Measurements from ENCODE around the gene SORT1. TPM values are rescaled to one million over a fixed set of nuclear protein-coding genes. Genes with fewer than 3 reads are reported as not detected.

The SORT1 gene
- total and polyA plus RNA-seq, 4 donors, result 1.0 to 10.6 (median 3.4) TPM

- Histone ChIP-seq H3K27me3 (ENCODE audit: control insufficient read depth in 4 of 4, insufficient read depth in 4 of 4, low read length in 3 of 4) (no peaks in the 10 kb centered on the region), H3K9me3 (ENCODE audit: control insufficient read depth in 4 of 4, low read length in 3 of 4) (no peaks in the 10 kb centered on the region), H3K4me1 (ENCODE audit: control insufficient read depth in 4 of 4, insufficient read depth in 4 of 4, low read length in 3 of 4) (no peaks in the 10 kb centered on the region), H3K36me3 (ENCODE audit: control insufficient read depth in 4 of 4, insufficient read depth in 3 of 4, low read depth in 1 of 4, low read length in 3 of 4) (no peaks in the 10 kb centered on the region), H3K27ac (ENCODE audit: low read depth in 1 of 2, low read length in 2 of 2) (no peak overlapping the region), H3K4me3 (ENCODE audit: low read depth in 1 of 3, low read length in 3 of 3) (no peak overlapping the region), H3K9ac (ENCODE audit: low read depth in 1 of 2, low read length in 2 of 2) (no peak overlapping the region)
- TF ChIP-seq FOXA1 (IDR thresholded peaks at IDR 0.05) (no peak), TAF1 (conservative IDR thresholded peaks at IDR 0.05) (no peak), EGR1 (IDR thresholded peaks at IDR 0.05; ENCODE audit: low read depth in 2 of 2) (no peak), ATF3 (IDR thresholded peaks at IDR 0.05) (no peak), GABPA (IDR thresholded peaks at IDR 0.05 in 1 of 2, conservative IDR thresholded peaks at IDR 0.05 in 1 of 2) (no peak), JUND (IDR thresholded peaks at IDR 0.05) (no peak), CTCF (IDR thresholded peaks at IDR 0.05; ENCODE audit: low read depth, low read length, missing input control) (no peak), HNF4A (conservative IDR thresholded peaks at IDR 0.05) (no peak), FOXA2 (IDR thresholded peaks at IDR 0.05) (no peak), YY1 (IDR thresholded peaks at IDR 0.05) (no peak), NR2F2 (IDR thresholded peaks at IDR 0.05) (no peak), RAD21 (IDR thresholded peaks at IDR 0.05) (no peak), HNF4G (IDR thresholded peaks at IDR 0.05) (no peak), RXRA (IDR thresholded peaks at IDR 0.05) (no peak)
- TF ChIP-seq, protein P1, sequence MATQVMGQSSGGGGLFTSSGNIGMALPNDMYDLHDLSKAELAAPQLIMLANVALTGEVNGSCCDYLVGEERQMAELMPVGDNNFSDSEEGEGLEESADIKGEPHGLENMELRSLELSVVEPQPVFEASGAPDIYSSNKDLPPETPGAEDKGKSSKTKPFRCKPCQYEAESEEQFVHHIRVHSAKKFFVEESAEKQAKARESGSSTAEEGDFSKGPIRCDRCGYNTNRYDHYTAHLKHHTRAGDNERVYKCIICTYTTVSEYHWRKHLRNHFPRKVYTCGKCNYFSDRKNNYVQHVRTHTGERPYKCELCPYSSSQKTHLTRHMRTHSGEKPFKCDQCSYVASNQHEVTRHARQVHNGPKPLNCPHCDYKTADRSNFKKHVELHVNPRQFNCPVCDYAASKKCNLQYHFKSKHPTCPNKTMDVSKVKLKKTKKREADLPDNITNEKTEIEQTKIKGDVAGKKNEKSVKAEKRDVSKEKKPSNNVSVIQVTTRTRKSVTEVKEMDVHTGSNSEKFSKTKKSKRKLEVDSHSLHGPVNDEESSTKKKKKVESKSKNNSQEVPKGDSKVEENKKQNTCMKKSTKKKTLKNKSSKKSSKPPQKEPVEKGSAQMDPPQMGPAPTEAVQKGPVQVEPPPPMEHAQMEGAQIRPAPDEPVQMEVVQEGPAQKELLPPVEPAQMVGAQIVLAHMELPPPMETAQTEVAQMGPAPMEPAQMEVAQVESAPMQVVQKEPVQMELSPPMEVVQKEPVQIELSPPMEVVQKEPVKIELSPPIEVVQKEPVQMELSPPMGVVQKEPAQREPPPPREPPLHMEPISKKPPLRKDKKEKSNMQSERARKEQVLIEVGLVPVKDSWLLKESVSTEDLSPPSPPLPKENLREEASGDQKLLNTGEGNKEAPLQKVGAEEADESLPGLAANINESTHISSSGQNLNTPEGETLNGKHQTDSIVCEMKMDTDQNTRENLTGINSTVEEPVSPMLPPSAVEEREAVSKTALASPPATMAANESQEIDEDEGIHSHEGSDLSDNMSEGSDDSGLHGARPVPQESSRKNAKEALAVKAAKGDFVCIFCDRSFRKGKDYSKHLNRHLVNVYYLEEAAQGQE (IDR thresholded peaks at IDR 0.05), result no peak
- TF ChIP-seq, protein P2, sequence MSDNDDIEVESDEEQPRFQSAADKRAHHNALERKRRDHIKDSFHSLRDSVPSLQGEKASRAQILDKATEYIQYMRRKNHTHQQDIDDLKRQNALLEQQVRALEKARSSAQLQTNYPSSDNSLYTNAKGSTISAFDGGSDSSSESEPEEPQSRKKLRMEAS (IDR thresholded peaks at IDR 0.05), result no peak
- TF ChIP-seq, protein P3, sequence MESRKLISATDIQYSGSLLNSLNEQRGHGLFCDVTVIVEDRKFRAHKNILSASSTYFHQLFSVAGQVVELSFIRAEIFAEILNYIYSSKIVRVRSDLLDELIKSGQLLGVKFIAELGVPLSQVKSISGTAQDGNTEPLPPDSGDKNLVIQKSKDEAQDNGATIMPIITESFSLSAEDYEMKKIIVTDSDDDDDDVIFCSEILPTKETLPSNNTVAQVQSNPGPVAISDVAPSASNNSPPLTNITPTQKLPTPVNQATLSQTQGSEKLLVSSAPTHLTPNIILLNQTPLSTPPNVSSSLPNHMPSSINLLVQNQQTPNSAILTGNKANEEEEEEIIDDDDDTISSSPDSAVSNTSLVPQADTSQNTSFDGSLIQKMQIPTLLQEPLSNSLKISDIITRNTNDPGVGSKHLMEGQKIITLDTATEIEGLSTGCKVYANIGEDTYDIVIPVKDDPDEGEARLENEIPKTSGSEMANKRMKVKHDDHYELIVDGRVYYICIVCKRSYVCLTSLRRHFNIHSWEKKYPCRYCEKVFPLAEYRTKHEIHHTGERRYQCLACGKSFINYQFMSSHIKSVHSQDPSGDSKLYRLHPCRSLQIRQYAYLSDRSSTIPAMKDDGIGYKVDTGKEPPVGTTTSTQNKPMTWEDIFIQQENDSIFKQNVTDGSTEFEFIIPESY (IDR thresholded peaks at IDR 0.05), result no peak
- WGBS, result 96% methylated on average over 6 of the region's 6 CpGs
- DNase-seq (ENCODE audit: low spot score), result no peak
These were observed 59.6 kb downstream of the SORT1 start for GRCh38 chr1:109338091-109338490.

DNA sequence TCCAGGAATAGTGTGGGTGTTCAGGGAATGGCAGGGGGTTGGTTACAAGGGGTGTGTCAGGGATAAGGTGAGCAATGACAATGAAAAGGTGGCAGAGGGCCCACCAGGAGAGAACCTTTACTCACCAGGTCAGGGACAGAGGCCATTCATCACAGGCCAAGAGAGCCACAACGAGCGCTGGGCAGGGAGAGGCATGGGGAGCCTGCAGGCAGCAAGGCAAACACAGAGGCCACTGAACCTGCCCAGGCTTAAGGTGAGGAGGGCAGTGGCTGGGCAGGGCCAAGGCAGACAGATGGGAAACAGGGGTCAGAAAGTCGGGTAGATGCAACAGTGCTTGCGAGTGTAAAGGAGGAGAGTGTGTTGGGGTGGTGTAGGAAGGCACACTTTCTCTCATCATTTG is 62.6 kb downstream of the SORT1 start:
- Histone ChIP-seq H3K27me3 (ENCODE audit: control insufficient read depth in 4 of 4, insufficient read depth in 4 of 4, low read length in 3 of 4) (no peaks in the 10 kb centered on the region), H3K4me3 (ENCODE audit: low read depth in 1 of 3, low read length in 3 of 3) (no peak overlapping the region), H3K36me3 (ENCODE audit: control insufficient read depth in 4 of 4, insufficient read depth in 3 of 4, low read depth in 1 of 4, low read length in 3 of 4) (no peaks in the 10 kb centered on the region), H3K9ac (ENCODE audit: low read depth in 1 of 2, low read length in 2 of 2) (no peak overlapping the region), H3K4me1 (ENCODE audit: control insufficient read depth in 4 of 4, insufficient read depth in 4 of 4, low read length in 3 of 4) (no peaks in the 10 kb centered on the region), H3K27ac (ENCODE audit: low read depth in 1 of 2, low read length in 2 of 2) (no peak overlapping the region), H3K9me3 (ENCODE audit: control insufficient read depth in 4 of 4, low read length in 3 of 4) (peaks cover 0 to 9% (median 1%) of the 10 kb centered on the region in 4 donors)
- DNase-seq (ENCODE audit: low spot score), result no peak
- 62% methylated on average over 4 of the region's 4 CpGs for WGBS
- TF ChIP-seq ATF3 (IDR thresholded peaks at IDR 0.05) (no peak), RAD21 (IDR thresholded peaks at IDR 0.05) (no peak), TAF1 (conservative IDR thresholded peaks at IDR 0.05) (no peak), HNF4G (IDR thresholded peaks at IDR 0.05) (no peak), GABPA (IDR thresholded peaks at IDR 0.05 in 1 of 2, conservative IDR thresholded peaks at IDR 0.05 in 1 of 2) (no peak), FOXA1 (IDR thresholded peaks at IDR 0.05) (no peak), NR2F2 (IDR thresholded peaks at IDR 0.05) (no peak), RXRA (IDR thresholded peaks at IDR 0.05) (no peak), YY1 (IDR thresholded peaks at IDR 0.05) (no peak)
- TF ChIP-seq, protein P1 (IDR thresholded peaks at IDR 0.05), result no peak
- TF ChIP-seq, protein P3 (IDR thresholded peaks at IDR 0.05), result no peak

All from liver (tissue), 9 donors.